HL-60 (cell line): ENCODE measurements around the gene PRKRIP1.

Experiments
- DNase-seq, 2 experiments: peaks; one replicate each; pipeline ENCODE4 v3.0.0-alpha.2; 2010 to 2020; ENCODE audit warnings: low read depth in 1 of 2, low spot score in 1 of 2
- H3K27ac ChIP-seq: fragments of 250-450 bp; sonication (Bioruptor Pico); replicated peaks from 2 replicates; pipeline ENCODE4 v1.5.1; 2020; ENCODE audit warnings: mild to moderate bottlenecking, moderate library complexity
- H3K27me3 ChIP-seq: fragments of 250-450 bp; sonication (Bioruptor Pico); 2 replicates; pipeline ENCODE4 v1.5.1; 2021; ENCODE audit warnings: mild to moderate bottlenecking, moderate library complexity; ENCODE audit not compliant: insufficient read depth, poor library complexity, severe bottlenecking
- H3K4me3 ChIP-seq: replicated peaks from 2 replicates; pipeline ENCODE4 v1.5.1; 2011; ENCODE audit warnings: mild to moderate bottlenecking, control low read depth, low read length; ENCODE audit not compliant: insufficient read depth
- CTCF ChIP-seq: IDR thresholded peaks from one replicate; pipeline ENCODE4 v1.5.1; 2011; ENCODE audit warnings: low read length, control low read depth, inconsistent platforms; ENCODE audit not compliant: insufficient read depth
- GABPA ChIP-seq: IDR thresholded peaks from 2 replicates; pipeline ENCODE4 v1.6.1; 2012; ENCODE audit warnings: low read depth
- POLR2AphosphoS5 ChIP-seq: IDR thresholded peaks from 2 replicates; pipeline ENCODE4 v1.6.1; 2012; ENCODE audit warnings: low read depth
- REST ChIP-seq: IDR thresholded peaks from 2 replicates; pipeline ENCODE4 v1.6.1; 2012; ENCODE audit warnings: low read depth; ENCODE audit not compliant: insufficient replicate concordance
- SPI1 ChIP-seq: IDR thresholded peaks from 2 replicates; pipeline ENCODE4 v1.6.1; 2012; ENCODE audit warnings: low read depth, mild to moderate bottlenecking, borderline replicate concordance

Gene PRKRIP1

GRCh38 chr7:102466097-102466496 lies 69.9 kb downstream of the PRKRIP1 start:
- no peak overlapping the region for H3K27ac ChIP-seq
- H3K27me3 ChIP-seq = no peaks in the 10 kb centered on the region
- DNase-seq = no peak
- TF ChIP-seq POLR2AphosphoS5 = no peak
- TF ChIP-seq GABPA = no peak
- no peak for TF ChIP-seq SPI1
- no peak for TF ChIP-seq REST
- TF ChIP-seq CTCF = no peak
- no peak overlapping the region for H3K4me3 ChIP-seq

- no peaks in the 10 kb centered on the region for H3K27me3 ChIP-seq
- H3K4me3 ChIP-seq = no peak overlapping the region
- TF ChIP-seq CTCF = no peak
- no peak for TF ChIP-seq REST
- no peak for TF ChIP-seq SPI1
- TF ChIP-seq GABPA = no peak
- no peak for TF ChIP-seq POLR2AphosphoS5
- no peak for DNase-seq
- no peak overlapping the region for H3K27ac ChIP-seq
Observed at GRCh38 chr7:102467581-102468477, 71.7 kb downstream of the PRKRIP1 start.

GRCh38 chr7:102468478-102469350 lies 72.6 kb downstream of the PRKRIP1 start:
- H3K27ac ChIP-seq = no peak overlapping the region
- no peak for DNase-seq
- no peak for TF ChIP-seq CTCF
- no peak overlapping the region for H3K4me3 ChIP-seq
- no peaks in the 10 kb centered on the region for H3K27me3 ChIP-seq
